Measurements from ENCODE around the gene LMBRD1.

DNA sequence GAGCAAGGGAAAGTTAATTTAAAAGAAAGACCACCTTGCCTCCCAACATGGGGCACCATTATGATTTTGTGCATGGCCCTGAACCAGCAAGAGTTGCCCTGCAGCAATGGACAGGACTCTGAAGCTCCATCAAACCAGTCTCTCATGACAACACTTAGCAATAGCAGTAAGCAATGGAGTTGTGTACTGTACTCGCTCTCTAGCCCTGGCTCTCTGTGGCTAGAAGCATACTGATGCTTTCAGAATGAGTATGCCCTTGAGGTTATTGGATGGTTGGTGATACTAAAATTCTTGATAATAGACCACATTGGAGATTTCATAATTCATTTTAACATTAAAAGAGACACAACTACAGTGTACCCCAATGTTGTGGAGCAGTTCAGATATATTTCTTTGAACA is 23.2 kb upstream of the LMBRD1 start:
- TF ChIP-seq, protein P1, sequence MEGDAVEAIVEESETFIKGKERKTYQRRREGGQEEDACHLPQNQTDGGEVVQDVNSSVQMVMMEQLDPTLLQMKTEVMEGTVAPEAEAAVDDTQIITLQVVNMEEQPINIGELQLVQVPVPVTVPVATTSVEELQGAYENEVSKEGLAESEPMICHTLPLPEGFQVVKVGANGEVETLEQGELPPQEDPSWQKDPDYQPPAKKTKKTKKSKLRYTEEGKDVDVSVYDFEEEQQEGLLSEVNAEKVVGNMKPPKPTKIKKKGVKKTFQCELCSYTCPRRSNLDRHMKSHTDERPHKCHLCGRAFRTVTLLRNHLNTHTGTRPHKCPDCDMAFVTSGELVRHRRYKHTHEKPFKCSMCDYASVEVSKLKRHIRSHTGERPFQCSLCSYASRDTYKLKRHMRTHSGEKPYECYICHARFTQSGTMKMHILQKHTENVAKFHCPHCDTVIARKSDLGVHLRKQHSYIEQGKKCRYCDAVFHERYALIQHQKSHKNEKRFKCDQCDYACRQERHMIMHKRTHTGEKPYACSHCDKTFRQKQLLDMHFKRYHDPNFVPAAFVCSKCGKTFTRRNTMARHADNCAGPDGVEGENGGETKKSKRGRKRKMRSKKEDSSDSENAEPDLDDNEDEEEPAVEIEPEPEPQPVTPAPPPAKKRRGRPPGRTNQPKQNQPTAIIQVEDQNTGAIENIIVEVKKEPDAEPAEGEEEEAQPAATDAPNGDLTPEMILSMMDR (conservative IDR thresholded peaks at IDR 0.05; ENCODE audit: low read length): no peak
- no peak for TF ChIP-seq EZH2phosphoT487 (IDR thresholded peaks at IDR 0.05; ENCODE audit: borderline replicate concordance, low read depth, low read length)

Data from OCI-LY7 (cell line).